ENCODE measurements around the gene MRAP2. TPM values are rescaled to one million over a fixed set of nuclear protein-coding genes. Genes with fewer than 3 reads are reported as not detected.

Gene MRAP2
- total and polyA plus RNA-seq, 2 donors (not counting 3 experiments of a cell fraction or from before 2014, with no cell fraction given), result 5.8 to 8.6 TPM

DNA sequence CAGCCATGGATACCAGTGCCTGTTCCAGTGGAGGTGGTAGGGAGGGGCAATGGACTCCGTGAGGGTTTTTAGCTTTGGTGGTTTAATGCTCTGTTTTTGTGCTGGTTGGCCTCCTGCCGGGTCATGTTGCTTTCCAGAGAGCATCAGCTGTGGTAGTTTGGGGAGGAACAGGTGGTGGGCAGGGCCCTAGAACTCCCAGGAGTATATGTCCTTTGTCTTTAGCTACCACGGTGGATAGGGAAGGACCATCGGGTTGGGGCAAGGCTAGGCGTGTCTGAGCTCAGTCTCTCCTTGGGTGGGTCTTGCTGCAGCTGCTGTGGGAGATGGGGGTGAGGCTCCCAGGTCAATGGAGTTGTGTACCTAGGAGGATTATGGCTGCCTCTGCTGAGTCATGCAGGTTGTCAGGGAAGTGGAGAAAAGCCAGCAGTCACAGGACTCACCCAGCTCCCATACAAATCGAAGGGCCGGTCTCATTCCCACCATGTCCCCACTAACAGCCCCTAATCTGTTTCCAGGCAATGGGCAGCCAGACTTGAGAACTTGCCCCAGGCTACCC lies 38.9 kb downstream of the MRAP2 start:
- no peaks in the 10 kb centered on the region for H3K27me3 ChIP-seq (ENCODE audit: control insufficient read depth in 2 of 2, insufficient read depth in 2 of 2, low read length in 2 of 2)
- TF ChIP-seq, protein P1, sequence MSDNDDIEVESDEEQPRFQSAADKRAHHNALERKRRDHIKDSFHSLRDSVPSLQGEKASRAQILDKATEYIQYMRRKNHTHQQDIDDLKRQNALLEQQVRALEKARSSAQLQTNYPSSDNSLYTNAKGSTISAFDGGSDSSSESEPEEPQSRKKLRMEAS (IDR thresholded peaks at IDR 0.05; ENCODE audit: insufficient read depth, insufficient read length), result no peak
- TF ChIP-seq, protein P2, sequence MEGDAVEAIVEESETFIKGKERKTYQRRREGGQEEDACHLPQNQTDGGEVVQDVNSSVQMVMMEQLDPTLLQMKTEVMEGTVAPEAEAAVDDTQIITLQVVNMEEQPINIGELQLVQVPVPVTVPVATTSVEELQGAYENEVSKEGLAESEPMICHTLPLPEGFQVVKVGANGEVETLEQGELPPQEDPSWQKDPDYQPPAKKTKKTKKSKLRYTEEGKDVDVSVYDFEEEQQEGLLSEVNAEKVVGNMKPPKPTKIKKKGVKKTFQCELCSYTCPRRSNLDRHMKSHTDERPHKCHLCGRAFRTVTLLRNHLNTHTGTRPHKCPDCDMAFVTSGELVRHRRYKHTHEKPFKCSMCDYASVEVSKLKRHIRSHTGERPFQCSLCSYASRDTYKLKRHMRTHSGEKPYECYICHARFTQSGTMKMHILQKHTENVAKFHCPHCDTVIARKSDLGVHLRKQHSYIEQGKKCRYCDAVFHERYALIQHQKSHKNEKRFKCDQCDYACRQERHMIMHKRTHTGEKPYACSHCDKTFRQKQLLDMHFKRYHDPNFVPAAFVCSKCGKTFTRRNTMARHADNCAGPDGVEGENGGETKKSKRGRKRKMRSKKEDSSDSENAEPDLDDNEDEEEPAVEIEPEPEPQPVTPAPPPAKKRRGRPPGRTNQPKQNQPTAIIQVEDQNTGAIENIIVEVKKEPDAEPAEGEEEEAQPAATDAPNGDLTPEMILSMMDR (IDR thresholded peaks at IDR 0.05; ENCODE audit: extremely low read depth in 1 of 2, insufficient read depth in 1 of 2, low read depth in 1 of 2, low read length in 2 of 2), result no peak
- no peak for TF ChIP-seq POLR2AphosphoS5 (IDR thresholded peaks at IDR 0.05; ENCODE audit: insufficient read depth, low read depth, low read length)
- no peak for TF ChIP-seq GATA2 (IDR thresholded peaks at IDR 0.05; ENCODE audit: insufficient read depth, insufficient read length, low read depth, low read length)
- TF ChIP-seq FOS (IDR thresholded peaks at IDR 0.05; ENCODE audit: borderline replicate concordance, insufficient read depth, low read length), result no peak
- no peak for TF ChIP-seq JUN (IDR thresholded peaks at IDR 0.05; ENCODE audit: borderline replicate concordance, insufficient read depth, insufficient read length, low read depth)
- TF ChIP-seq EZH2 (IDR thresholded peaks at IDR 0.05; ENCODE audit: borderline replicate concordance, low read depth, low read length, severe bottlenecking), result no peak
- TF ChIP-seq MYC (IDR thresholded peaks at IDR 0.05; ENCODE audit: low read depth, low read length), result no peak
- no peak for TF ChIP-seq POLR2A (IDR thresholded peaks at IDR 0.05; ENCODE audit: low read depth, low read length)
- DNase-seq (ENCODE audit: low read depth, low spot score) (no peak), FAIRE-seq (no peak)
- ChIA-PET POLR2A (no interaction called here), CTCF (interaction anchor here (1.3 kb wide), 1 partner anchor 17 kb away, joined by 3 read pairs; no protein-coding TSS in a partner anchor)
- H3K9me1 ChIP-seq (replicated peaks; ENCODE audit: control insufficient read depth, extremely low read depth, insufficient read depth, low read length), result no peaks in the 10 kb centered on the region
- peaks cover 5% of the 10 kb centered on the region for H3K4me1 ChIP-seq (ENCODE audit: control insufficient read depth, extremely low read depth, insufficient read depth, low read length)
- no peak overlapping the region for H3K4me3 ChIP-seq (replicated peaks in 1 of 3; ENCODE audit: insufficient read depth in 1 of 3, low read depth in 1 of 3, low read length in 3 of 3)
- H3K9me3 ChIP-seq (replicated peaks; ENCODE audit: control insufficient read depth, insufficient read depth, low read length), result no peaks in the 10 kb centered on the region
- intact Hi-C loops (cut with micrococcal nuclease), result no loop called here
- BruUV-seq (replicated peaks), result no TSS peak
- H3K4me2 ChIP-seq (ENCODE audit: insufficient read depth, low read length), result no peak overlapping the region
- no peaks in the 10 kb centered on the region for H4K20me1 ChIP-seq (replicated peaks; ENCODE audit: control insufficient read depth, extremely low read depth, insufficient read depth, low read length)
- H3K79me2 ChIP-seq (ENCODE audit: control insufficient read depth, insufficient read depth, low read length), result no peaks in the 10 kb centered on the region
- H3K36me3 ChIP-seq (ENCODE audit: control insufficient read depth in 2 of 2, extremely low read depth in 1 of 2, insufficient read depth in 2 of 2, low read length in 2 of 2), result no peaks in the 10 kb centered on the region
- no peak overlapping the region for H3K9ac ChIP-seq (replicated peaks; ENCODE audit: extremely low read depth, insufficient read depth, low read length)
- dilution Hi-C loops (cut with MboI; ENCODE audit: extremely low pct_ligation_motif_present, low sequenced_read_pairs), result no loop called here
- no peak overlapping the region for H3K27ac ChIP-seq (ENCODE audit: insufficient read depth, low read depth, low read length)
- H2AFZ ChIP-seq (ENCODE audit: low read depth, low read length), result no peak overlapping the region
